Thoracic aorta (tissue), 2 donors: ENCODE measurements around the gene CDH23. TPM values are rescaled to one million over a fixed set of nuclear protein-coding genes. Genes with fewer than 3 reads are reported as not detected.

Experiments used
- ATAC-seq: fragments of 150-250 bp; one replicate; pipeline ENCODE4 v1.8.0; 2017; ENCODE audit warnings: low read depth; ENCODE audit not compliant: insufficient number of reproducible peaks, low FRiP score
- DNase-seq: peaks from one replicate; pipeline ENCODE4 v3.0.0-alpha.2; 2020; ENCODE audit warnings: low spot score
- H3K27ac ChIP-seq, 2 donors: fragments of 200-600 bp; sonication (generic); 1 replicate in 1 of 2; 2 replicates in 1 of 2; pipeline ENCODE4 v1.5.1; 2016; ENCODE audit warnings: mild to moderate bottlenecking in 2 of 2, moderate library complexity in 2 of 2
- H3K27me3 ChIP-seq: fragments of 200-600 bp; sonication (generic); replicated peaks from 2 replicates; pipeline ENCODE4 v1.6.0; 2016; ENCODE audit warnings: mild to moderate bottlenecking; ENCODE audit not compliant: insufficient read depth
- H3K36me3 ChIP-seq: fragments of 200-600 bp; sonication (generic); one replicate; pipeline ENCODE4 v1.5.1; 2016
- H3K4me1 ChIP-seq, 2 donors: fragments of 200-600 bp; sonication (generic); 1 replicate in 1 of 2; 2 replicates in 1 of 2; pipeline versions ENCODE4 v1.5.1 to v1.6.0; 2016; ENCODE audit warnings: low read depth in 2 of 2, mild to moderate bottlenecking in 1 of 2; ENCODE audit not compliant: control insufficient read depth in 1 of 2
- H3K4me3 ChIP-seq: fragments of 200-600 bp; sonication (generic); 2 replicates; pipeline ENCODE4 v1.5.1; 2016; ENCODE audit warnings: mild to moderate bottlenecking
- H3K9me3 ChIP-seq: fragments of 200-600 bp; sonication (generic); 2 replicates; pipeline ENCODE4 v1.5.1; 2016
- total RNA-seq, 2 donors: library from RNA; depleted of rRNA; stranded (reverse); fragments of >200 nt; gene quantifications; one replicate each; pipeline versions ENCODE4 v1.1.0 to v1.2.3, GENCODE V29; 2016
- TF ChIP-seq, protein P1 (sequence below): fragments of 200-600 bp; sonication (generic); IDR thresholded peaks from one replicate; pipeline ENCODE4 v1.5.1; 2019; ENCODE audit warnings: antibody characterized with exemption

The CDH23 gene
- total RNA-seq, 2 donors from 2014 or later, result 10.6 to 10.8 TPM

DNA sequence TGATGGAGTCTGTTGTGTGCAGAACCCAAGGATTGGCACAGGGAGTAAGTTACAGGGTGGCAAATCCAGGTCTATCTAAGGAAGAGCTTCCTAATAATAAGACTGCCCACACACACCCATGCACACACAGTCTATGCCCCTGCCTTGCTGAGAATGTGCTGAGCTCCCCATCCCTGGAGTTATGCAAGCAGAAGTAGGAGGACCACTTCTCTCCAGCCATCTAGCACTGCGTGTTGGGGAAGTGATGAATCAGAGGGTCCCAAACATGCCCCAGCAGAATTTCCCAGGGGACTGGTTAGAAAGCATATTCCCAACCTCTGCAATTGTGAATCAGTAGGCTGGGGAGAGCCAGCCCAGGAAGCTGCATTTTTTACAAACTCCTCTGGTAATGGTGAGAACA lies 117.2 kb downstream of the CDH23 start:
- ATAC-seq (no peak), DNase-seq (no peak)
- H3K9me3 ChIP-seq, result no peaks in the 10 kb centered on the region
- TF ChIP-seq, protein P1, sequence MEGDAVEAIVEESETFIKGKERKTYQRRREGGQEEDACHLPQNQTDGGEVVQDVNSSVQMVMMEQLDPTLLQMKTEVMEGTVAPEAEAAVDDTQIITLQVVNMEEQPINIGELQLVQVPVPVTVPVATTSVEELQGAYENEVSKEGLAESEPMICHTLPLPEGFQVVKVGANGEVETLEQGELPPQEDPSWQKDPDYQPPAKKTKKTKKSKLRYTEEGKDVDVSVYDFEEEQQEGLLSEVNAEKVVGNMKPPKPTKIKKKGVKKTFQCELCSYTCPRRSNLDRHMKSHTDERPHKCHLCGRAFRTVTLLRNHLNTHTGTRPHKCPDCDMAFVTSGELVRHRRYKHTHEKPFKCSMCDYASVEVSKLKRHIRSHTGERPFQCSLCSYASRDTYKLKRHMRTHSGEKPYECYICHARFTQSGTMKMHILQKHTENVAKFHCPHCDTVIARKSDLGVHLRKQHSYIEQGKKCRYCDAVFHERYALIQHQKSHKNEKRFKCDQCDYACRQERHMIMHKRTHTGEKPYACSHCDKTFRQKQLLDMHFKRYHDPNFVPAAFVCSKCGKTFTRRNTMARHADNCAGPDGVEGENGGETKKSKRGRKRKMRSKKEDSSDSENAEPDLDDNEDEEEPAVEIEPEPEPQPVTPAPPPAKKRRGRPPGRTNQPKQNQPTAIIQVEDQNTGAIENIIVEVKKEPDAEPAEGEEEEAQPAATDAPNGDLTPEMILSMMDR, result no peak
- H3K27ac ChIP-seq, result no peak overlapping the region
- H3K27me3 ChIP-seq, result no peaks in the 10 kb centered on the region
- no peaks in the 10 kb centered on the region for H3K4me1 ChIP-seq
- no peak overlapping the region for H3K4me3 ChIP-seq
- no peaks in the 10 kb centered on the region for H3K36me3 ChIP-seq

DNA sequence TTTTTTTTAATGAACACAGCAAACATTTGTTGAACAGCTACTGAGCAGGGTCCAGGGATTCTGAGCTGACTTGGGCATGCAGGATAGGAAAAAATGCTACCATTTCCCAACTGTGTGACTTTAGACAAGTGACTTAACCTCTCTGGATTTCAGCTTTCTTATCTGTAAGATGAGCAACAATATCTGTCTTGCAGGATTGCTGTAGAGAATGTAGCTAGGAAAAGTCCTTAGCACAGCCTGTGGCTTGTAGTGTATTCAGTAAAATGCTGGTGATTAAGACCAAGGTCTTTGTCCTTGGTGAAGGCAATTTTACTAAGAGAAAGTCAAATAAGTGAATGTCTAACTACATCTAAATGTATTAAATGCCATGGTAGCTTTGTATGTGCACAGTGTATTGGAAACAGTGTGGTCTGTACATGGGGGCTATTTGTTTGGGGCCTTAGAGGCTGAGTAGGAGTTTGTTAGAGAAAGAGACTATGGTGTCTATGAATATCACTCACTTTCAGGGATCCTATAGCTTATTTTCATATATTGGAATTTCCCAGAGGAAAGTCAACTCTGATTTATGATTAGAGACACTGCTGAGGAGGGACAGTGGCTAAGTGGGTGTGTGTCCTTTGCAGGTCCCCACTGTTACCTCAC lies 118.9 kb downstream of the CDH23 start:
- no peak for ATAC-seq
- no peaks in the 10 kb centered on the region for H3K27me3 ChIP-seq
- no peak overlapping the region for H3K4me3 ChIP-seq
- no peak overlapping the region for H3K27ac ChIP-seq
- H3K4me1 ChIP-seq, result no peaks in the 10 kb centered on the region
- H3K36me3 ChIP-seq, result no peaks in the 10 kb centered on the region
- TF ChIP-seq, protein P1, result no peak
- no peaks in the 10 kb centered on the region for H3K9me3 ChIP-seq
- no peak for DNase-seq

DNA sequence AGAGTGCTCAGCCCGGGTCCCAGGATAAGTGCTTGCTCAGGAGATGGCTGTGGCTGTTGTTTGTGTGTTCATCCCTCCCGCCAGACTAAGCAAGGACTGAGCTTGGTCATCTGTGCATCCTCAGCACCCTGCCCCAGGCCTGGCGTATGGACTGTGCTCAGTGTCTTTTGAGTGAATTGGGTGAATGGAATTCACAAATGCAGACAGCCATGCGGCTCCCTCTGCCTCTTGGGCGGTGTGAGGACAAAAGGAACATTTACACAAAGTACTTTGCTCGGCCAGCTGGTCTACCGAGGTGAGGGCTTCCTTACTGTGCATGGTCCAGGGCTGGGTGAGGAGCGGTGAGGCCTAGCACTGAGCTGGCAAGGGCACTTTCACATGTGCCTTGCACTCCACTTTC lies 120.2 kb downstream of the CDH23 start:
- H3K36me3 ChIP-seq, result no peaks in the 10 kb centered on the region
- no peaks in the 10 kb centered on the region for H3K4me1 ChIP-seq
- DNase-seq (no peak), ATAC-seq (no peak)
- no peaks in the 10 kb centered on the region for H3K27me3 ChIP-seq
- H3K9me3 ChIP-seq, result no peaks in the 10 kb centered on the region
- TF ChIP-seq, protein P1, result no peak
- H3K27ac ChIP-seq, result no peak overlapping the region
- H3K4me3 ChIP-seq, result no peak overlapping the region

DNA sequence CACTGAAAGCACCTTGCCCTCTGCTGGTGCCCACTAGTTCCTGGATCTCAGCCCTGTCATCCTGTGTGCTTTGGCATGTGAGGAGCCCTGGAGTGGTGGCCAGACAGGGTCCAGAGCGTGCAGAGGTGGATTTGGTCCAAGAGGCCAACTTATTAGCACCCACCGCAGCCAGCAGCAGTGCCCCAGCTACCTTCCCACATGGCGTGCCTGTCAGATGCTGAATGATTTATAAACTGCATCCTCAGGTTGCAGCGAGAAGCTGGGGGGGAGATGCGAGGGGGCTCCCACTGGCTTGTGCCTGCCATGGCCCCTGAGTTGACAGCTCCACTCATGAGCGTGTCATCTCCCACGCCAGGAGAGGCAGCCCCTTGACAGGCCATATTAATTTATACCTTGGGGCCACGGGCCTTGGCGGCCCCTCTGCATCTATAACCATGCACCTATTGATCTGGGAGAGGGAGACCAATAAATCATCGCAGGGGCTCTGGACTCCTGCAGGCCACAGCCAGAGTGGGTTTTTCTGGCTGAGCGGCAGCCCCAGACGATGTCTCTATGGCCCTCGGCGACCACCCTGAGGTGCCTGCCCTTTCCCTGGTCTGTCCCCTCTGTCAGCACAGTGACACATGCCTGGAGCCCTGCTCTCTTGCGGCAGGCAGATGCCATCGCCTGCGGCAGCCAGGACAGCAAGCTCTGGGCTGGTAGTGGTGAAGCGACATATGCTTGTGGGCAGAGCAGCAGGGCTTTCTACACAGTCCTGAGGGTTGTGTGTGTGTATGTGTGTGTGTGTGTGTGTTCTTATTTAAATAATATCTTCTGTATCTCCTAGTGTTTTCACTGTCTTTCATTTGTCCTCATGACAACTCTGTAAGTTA lies 120.8 kb downstream of the CDH23 start:
- ATAC-seq (no peak), DNase-seq (no peak)

DNA sequence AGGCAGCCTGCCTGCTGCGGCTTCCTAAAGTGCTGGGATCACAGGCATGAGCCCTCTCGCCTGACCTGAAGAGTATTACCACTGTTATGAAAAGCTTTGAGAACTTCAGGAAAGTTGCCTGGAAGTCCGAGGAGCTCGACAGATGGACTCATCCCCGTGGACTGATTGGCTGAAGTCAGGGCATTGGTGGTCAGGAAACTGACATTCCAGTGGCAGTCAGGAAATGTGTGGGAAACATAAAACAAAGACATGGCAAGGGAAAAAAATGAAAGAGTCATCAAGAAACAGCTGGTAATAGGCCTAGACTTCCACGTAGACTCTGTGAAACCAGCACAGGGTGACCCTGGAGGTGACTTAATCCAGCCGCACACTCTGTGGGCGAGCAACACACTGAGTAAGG lies 123.3 kb downstream of the CDH23 start:
- no peak overlapping the region for H3K27ac ChIP-seq
- DNase-seq (no peak), ATAC-seq (no peak)
- TF ChIP-seq, protein P1, result no peak
- no peaks in the 10 kb centered on the region for H3K36me3 ChIP-seq
- no peak overlapping the region for H3K4me3 ChIP-seq
- H3K4me1 ChIP-seq, result no peaks in the 10 kb centered on the region
- H3K9me3 ChIP-seq, result no peaks in the 10 kb centered on the region
- H3K27me3 ChIP-seq, result no peaks in the 10 kb centered on the region

More for the DNA sequence above, 120.8 kb downstream of the CDH23 start:
- Histone ChIP-seq H3K9me3 (no peaks in the 10 kb centered on the region), H3K27ac (no peak overlapping the region), H3K36me3 (no peaks in the 10 kb centered on the region), H3K4me1 (no peaks in the 10 kb centered on the region), H3K27me3 (no peaks in the 10 kb centered on the region), H3K4me3 (no peak overlapping the region)
- TF ChIP-seq, protein P1, result no peak
